Measurements from ENCODE around the gene POLDIP3.

Gene POLDIP3

GRCh38 chr22:42602470-42602869 is 12.2 kb downstream of the POLDIP3 start:
- no peak for TF ChIP-seq CTCF (conservative IDR thresholded peaks at IDR 0.05)
- H3K27ac ChIP-seq, result no peak overlapping the region

- no peak for TF ChIP-seq CTCF (conservative IDR thresholded peaks at IDR 0.05)
- H3K27ac ChIP-seq, result no peak overlapping the region
Measured at GRCh38 chr22:42601879-42602465, 12.7 kb downstream of the POLDIP3 start.

GRCh38 chr22:42596863-42597530 is 17.7 kb downstream of the POLDIP3 start:
- no peak overlapping the region for H3K27ac ChIP-seq
- TF ChIP-seq CTCF (conservative IDR thresholded peaks at IDR 0.05), result no peak

DNA sequence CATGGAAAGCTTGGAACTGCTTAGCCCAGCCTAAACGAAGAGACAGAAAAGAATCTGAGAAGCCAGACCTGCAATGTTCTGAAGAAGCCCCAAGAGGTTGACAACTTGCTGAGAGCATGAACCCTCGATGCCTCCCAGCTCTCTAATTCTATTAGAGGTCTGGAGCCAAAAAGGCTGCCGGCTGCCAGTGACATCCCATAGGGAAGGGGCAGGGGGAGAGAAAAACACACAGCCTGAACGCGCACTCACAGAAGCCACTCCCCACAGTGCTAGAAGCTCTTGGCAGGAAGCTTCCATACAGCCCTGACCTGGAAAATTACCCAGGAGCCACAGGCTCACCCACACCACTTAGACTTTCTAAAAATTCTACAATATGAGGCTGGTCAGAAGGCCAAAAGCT is 18.3 kb downstream of the POLDIP3 start:
- no peak overlapping the region for H3K27ac ChIP-seq
- no peak for TF ChIP-seq CTCF (conservative IDR thresholded peaks at IDR 0.05)

DNA sequence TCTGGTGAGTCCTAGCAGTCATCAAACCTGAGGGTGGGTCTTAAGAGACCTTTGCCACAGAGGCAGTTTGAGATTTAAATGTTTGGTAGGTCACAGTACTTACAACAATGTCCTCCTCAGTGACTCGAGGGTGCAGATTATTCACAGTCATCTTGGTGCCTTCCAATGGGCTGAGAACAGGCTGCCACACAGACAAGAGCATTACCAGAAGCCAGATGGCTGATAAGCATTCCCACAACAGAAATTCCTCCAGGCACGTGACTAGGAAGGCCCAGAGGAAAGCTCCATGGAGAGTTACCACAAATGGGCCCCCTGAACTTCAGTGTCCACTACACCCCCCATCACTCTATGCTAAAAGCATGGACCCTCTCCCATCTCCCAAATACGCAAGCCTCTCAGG is 19.2 kb downstream of the POLDIP3 start:
- H3K27ac ChIP-seq, result no peak overlapping the region
- no peak for TF ChIP-seq CTCF (conservative IDR thresholded peaks at IDR 0.05)

DNA sequence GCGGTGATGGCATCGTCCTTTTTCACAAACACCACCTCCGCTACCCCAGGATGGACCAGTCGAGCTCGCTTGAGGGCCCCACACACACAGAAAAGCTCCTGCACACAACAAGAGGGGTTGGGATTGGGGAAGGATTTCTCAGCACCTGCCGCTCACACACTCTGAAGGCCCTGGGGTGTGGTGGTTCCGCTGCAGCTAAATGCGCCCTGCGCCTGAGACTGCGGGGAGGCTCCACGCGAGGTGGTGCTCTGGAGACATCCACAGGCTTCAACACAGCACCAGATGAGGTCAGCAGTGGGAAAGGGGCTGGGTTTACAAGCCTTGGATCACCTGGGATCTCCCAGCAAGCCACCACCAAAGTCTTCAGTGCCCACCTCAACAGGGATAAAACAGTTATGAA is 22.7 kb downstream of the POLDIP3 start:
- H3K27ac ChIP-seq, result 0 out of 2 replicates have a peak overlapping the region, but pooled peaks have one; percentile 5
- TF ChIP-seq CTCF (conservative IDR thresholded peaks at IDR 0.05), result no peak

DNA sequence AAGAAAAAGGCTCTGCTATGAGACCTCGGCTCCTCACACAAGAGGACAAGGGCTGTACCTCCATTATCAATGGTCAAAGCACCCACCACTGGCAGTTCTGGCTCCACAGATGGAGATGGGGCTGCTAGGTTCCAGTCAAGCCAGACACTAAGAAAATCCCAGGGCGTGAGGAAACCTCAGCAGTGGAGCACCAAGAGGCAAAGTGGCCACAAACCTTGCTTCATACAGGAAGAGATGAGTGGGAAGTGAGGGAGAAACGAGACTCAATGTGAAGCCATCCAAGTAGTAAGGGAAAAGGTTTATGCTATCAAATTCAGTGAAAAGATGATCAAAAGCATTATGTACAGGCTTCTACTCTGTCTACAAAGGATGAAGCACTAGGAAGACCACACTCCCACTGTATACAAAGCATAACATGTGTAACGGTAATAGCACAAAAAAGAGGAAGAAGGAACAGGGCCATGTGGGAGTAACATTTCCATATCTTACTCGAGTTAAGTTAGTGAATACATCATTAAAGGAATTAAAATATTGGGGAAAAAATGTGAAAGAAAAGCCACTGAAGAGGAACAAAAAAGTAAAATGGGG is 27.0 kb downstream of the POLDIP3 start:
- H3K27ac ChIP-seq, result no peak overlapping the region
- no peak for TF ChIP-seq CTCF (conservative IDR thresholded peaks at IDR 0.05)

Measured in VCaP (cell line).